WTC11 (cell line): ENCODE results near the gene BMP7.

Experiments used
- ELF4 ChIP-seq: sonication (generic); formaldehyde crosslinking; IDR thresholded peaks from 2 replicates; pipeline ENCODE4 v1.8.1; 2022; ENCODE audit warnings: low read depth, mild to moderate bottlenecking, moderate library complexity, missing genetic modification reagents
- ETV6 ChIP-seq: sonication (generic); formaldehyde crosslinking; IDR thresholded peaks from 2 replicates; pipeline ENCODE4 v1.8.1; 2022; ENCODE audit warnings: mild to moderate bottlenecking, missing genetic modification reagents
- FOXK1 ChIP-seq: sonication (generic); formaldehyde crosslinking; IDR thresholded peaks from 2 replicates; pipeline ENCODE4 v1.8.0; 2022; ENCODE audit warnings: mild to moderate bottlenecking, moderate library complexity, missing genetic modification reagents
- NFE2L1 ChIP-seq: sonication (generic); formaldehyde crosslinking; IDR thresholded peaks from 2 replicates; pipeline ENCODE4 v1.8.1; 2023; ENCODE audit warnings: missing genetic modification reagents
- NR3C1 ChIP-seq: sonication (generic); formaldehyde crosslinking; conservative IDR thresholded peaks from 2 replicates; pipeline ENCODE4 v1.8.1; 2023; ENCODE audit warnings: low read depth, mild to moderate bottlenecking, missing genetic modification reagents
- SOX15 ChIP-seq: fragments of 250-450 bp; sonication (Bioruptor Pico); IDR thresholded peaks from 2 replicates; pipeline ENCODE4 v1.9.0; 2021; ENCODE audit warnings: mild to moderate bottlenecking
- ZNF263 ChIP-seq: sonication (generic); formaldehyde crosslinking; IDR thresholded peaks from 2 replicates; pipeline ENCODE4 v1.8.1; 2022; ENCODE audit warnings: low read depth, mild to moderate bottlenecking, moderate library complexity, missing genetic modification reagents
- ZNF317 ChIP-seq: sonication (generic); formaldehyde crosslinking; IDR thresholded peaks from 2 replicates; pipeline ENCODE4 v1.8.1; 2023; ENCODE audit warnings: low read depth, mild to moderate bottlenecking, moderate library complexity, missing genetic modification reagents, borderline replicate concordance
- TF ChIP-seq, protein P1 (sequence below): fragments of 200-600 bp; IDR thresholded peaks from 2 replicates; pipeline ENCODE4 v1.8.0; 2022; ENCODE audit warnings: antibody characterized with exemption
- TF ChIP-seq, protein P2 (sequence below): sonication (generic); formaldehyde crosslinking; IDR thresholded peaks from 2 replicates; pipeline ENCODE4 v1.8.1; 2022; ENCODE audit warnings: low read depth, missing genetic modification reagents, borderline replicate concordance
- TF ChIP-seq, protein P3 (sequence below): sonication (generic); formaldehyde crosslinking; IDR thresholded peaks from 2 replicates; pipeline ENCODE4 v1.8.0; 2022; ENCODE audit warnings: mild to moderate bottlenecking, missing genetic modification reagents
- TF ChIP-seq, protein P4 (sequence below): sonication (generic); formaldehyde crosslinking; IDR thresholded peaks from 2 replicates; pipeline ENCODE4 v1.8.1; 2023; ENCODE audit warnings: mild to moderate bottlenecking, missing genetic modification reagents
- TF ChIP-seq, protein P5 (sequence below): fragments of 250-450 bp; sonication (Bioruptor Pico); conservative IDR thresholded peaks from 2 replicates; pipeline ENCODE4 v1.9.0; 2021; ENCODE audit warnings: mild to moderate bottlenecking
- TF ChIP-seq, protein P6 (sequence below): sonication (generic); formaldehyde crosslinking; IDR thresholded peaks from 2 replicates; pipeline ENCODE4 v1.8.1; 2023; ENCODE audit warnings: mild to moderate bottlenecking, missing genetic modification reagents, moderate library complexity

DNA sequence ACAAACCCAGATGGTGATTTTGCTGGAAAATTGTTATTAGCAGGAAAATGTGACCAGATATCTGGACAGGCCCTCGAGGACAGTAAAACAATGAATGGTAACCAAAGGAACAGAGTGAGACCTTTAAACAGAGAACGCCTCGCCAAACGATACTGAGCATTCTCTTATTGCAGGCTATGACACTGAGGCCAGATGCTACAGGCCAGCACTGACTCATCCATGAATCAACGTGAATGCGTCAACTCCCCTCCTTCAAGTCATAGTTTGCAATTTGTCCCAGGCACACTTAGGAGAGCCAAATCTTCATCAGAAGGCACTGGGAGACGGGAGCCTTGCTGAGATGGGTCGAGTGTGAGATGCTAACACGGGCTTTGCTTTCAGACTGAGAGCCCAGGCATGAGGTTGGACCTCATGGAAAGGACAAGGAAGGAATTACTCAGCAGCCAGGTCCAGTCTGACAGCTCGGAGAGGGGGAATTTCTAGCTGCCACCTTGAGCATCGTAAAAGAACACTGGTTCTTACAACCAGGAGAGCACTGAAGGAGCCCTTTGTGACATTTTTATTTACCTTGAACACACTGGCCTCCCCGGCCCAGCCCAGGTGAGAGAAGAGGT lies 60.7 kb downstream of the BMP7 start:
- TF ChIP-seq ZNF263 (CRISPR knock-in tag) (no peak), NR3C1 (CRISPR knock-in tag) (no peak), NFE2L1 (CRISPR knock-in tag) (no peak), ZNF317 (CRISPR knock-in tag) (no peak), ELF4 (CRISPR knock-in tag) (no peak), FOXK1 (CRISPR knock-in tag) (no peak), ETV6 (no peak), SOX15 (CRISPR knock-in tag) (no peak)
- TF ChIP-seq, protein P1, sequence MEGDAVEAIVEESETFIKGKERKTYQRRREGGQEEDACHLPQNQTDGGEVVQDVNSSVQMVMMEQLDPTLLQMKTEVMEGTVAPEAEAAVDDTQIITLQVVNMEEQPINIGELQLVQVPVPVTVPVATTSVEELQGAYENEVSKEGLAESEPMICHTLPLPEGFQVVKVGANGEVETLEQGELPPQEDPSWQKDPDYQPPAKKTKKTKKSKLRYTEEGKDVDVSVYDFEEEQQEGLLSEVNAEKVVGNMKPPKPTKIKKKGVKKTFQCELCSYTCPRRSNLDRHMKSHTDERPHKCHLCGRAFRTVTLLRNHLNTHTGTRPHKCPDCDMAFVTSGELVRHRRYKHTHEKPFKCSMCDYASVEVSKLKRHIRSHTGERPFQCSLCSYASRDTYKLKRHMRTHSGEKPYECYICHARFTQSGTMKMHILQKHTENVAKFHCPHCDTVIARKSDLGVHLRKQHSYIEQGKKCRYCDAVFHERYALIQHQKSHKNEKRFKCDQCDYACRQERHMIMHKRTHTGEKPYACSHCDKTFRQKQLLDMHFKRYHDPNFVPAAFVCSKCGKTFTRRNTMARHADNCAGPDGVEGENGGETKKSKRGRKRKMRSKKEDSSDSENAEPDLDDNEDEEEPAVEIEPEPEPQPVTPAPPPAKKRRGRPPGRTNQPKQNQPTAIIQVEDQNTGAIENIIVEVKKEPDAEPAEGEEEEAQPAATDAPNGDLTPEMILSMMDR, result no peak
- TF ChIP-seq, protein P2, sequence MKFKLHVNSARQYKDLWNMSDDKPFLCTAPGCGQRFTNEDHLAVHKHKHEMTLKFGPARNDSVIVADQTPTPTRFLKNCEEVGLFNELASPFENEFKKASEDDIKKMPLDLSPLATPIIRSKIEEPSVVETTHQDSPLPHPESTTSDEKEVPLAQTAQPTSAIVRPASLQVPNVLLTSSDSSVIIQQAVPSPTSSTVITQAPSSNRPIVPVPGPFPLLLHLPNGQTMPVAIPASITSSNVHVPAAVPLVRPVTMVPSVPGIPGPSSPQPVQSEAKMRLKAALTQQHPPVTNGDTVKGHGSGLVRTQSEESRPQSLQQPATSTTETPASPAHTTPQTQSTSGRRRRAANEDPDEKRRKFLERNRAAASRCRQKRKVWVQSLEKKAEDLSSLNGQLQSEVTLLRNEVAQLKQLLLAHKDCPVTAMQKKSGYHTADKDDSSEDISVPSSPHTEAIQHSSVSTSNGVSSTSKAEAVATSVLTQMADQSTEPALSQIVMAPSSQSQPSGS (CRISPR knock-in tag), result no peak
- TF ChIP-seq, protein P3, sequence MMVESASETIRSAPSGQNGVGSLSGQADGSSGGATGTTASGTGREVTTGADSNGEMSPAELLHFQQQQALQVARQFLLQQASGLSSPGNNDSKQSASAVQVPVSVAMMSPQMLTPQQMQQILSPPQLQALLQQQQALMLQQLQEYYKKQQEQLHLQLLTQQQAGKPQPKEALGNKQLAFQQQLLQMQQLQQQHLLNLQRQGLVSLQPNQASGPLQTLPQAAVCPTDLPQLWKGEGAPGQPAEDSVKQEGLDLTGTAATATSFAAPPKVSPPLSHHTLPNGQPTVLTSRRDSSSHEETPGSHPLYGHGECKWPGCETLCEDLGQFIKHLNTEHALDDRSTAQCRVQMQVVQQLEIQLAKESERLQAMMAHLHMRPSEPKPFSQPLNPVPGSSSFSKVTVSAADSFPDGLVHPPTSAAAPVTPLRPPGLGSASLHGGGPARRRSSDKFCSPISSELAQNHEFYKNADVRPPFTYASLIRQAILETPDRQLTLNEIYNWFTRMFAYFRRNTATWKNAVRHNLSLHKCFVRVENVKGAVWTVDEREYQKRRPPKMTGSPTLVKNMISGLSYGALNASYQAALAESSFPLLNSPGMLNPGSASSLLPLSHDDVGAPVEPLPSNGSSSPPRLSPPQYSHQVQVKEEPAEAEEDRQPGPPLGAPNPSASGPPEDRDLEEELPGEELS (CRISPR knock-in tag), result no peak
- TF ChIP-seq, protein P4, sequence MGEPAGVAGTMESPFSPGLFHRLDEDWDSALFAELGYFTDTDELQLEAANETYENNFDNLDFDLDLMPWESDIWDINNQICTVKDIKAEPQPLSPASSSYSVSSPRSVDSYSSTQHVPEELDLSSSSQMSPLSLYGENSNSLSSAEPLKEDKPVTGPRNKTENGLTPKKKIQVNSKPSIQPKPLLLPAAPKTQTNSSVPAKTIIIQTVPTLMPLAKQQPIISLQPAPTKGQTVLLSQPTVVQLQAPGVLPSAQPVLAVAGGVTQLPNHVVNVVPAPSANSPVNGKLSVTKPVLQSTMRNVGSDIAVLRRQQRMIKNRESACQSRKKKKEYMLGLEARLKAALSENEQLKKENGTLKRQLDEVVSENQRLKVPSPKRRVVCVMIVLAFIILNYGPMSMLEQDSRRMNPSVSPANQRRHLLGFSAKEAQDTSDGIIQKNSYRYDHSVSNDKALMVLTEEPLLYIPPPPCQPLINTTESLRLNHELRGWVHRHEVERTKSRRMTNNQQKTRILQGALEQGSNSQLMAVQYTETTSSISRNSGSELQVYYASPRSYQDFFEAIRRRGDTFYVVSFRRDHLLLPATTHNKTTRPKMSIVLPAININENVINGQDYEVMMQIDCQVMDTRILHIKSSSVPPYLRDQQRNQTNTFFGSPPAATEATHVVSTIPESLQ (CRISPR knock-in tag), result no peak
- TF ChIP-seq, protein P5, sequence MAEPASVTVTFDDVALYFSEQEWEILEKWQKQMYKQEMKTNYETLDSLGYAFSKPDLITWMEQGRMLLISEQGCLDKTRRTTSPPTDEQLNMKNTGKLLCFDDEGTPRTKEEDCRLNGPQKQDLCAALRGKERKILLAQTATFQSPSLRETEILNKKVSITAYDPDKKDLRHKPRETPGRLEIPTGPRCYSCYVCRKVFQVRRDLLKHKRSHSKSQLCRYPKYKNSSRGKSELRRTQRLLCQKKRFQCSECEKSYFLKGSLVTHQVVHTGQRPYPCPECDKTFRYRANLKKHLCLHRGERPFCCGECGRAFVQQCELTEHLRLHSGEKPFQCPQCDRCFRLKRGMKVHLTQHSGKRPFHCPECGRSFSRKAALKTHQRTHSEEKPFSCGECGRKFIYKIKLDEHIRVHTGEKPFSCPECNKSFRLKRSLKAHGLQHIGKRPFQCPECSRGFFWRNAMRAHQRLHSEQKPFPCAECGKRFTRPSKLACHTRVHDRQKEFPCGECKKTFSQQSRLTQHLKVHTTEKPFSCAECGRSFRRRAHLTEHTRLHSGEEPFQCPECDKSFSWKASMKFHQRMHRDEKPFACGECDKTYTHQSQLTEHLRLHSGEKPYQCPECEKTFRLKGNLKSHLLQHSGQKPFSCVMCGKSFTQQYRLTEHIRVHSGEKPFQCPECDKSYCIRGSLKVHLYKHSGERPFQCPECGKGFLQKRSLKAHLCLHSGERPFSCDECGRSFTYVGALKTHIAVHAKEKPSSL, result no peak
- TF ChIP-seq, protein P6, sequence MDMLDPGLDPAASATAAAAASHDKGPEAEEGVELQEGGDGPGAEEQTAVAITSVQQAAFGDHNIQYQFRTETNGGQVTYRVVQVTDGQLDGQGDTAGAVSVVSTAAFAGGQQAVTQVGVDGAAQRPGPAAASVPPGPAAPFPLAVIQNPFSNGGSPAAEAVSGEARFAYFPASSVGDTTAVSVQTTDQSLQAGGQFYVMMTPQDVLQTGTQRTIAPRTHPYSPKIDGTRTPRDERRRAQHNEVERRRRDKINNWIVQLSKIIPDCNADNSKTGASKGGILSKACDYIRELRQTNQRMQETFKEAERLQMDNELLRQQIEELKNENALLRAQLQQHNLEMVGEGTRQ (CRISPR knock-in tag), result no peak
